ENCODE measurements around the gene VSTM4. TPM values are rescaled to one million over a fixed set of nuclear protein-coding genes. Genes with fewer than 3 reads are reported as not detected.

The VSTM4 gene
- total and polyA plus RNA-seq, 3 experiments from 2014 or later = 0.07 to 0.09 TPM; not detected in 1

- DNase-seq = no peak
- no peak overlapping the region for H3K4me3 ChIP-seq (ENCODE audit: low read length)
- H3K9me3 Mint-ChIP-seq = no peaks in the 10 kb centered on the region
- no peak overlapping the region for H3K27ac Mint-ChIP-seq
- no peaks in the 10 kb centered on the region for H3K4me1 Mint-ChIP-seq
- no peaks in the 10 kb centered on the region for H3K36me3 ChIP-seq (ENCODE audit: insufficient read depth, low read length)
- H3K36me3 Mint-ChIP-seq = no peaks in the 10 kb centered on the region
- CTCF ChIA-PET = no interaction called here
- no peaks in the 10 kb centered on the region for H3K27me3 ChIP-seq (ENCODE audit: insufficient read depth, low read length, poor library complexity, severe bottlenecking)
- H3K27me3 Mint-ChIP-seq = peaks cover 2 to 3% of the 10 kb centered on the region in 2 donors
- H3K4me1 ChIP-seq (ENCODE audit: insufficient read depth, low read length) = no peaks in the 10 kb centered on the region
- H3K4me3 Mint-ChIP-seq = no peak overlapping the region
- POLR2A ChIA-PET = no interaction called here
- H3K9me3 ChIP-seq (ENCODE audit: low read length) = no peaks in the 10 kb centered on the region
- H3K27ac ChIP-seq (ENCODE audit: low read depth, low read length) = no peak overlapping the region
These were observed 107.2 kb downstream of the VSTM4 start for GRCh38 chr10:49008091-49008490.

- no peak overlapping the region for H3K4me3 Mint-ChIP-seq
- POLR2A ChIA-PET = no interaction called here
- no peaks in the 10 kb centered on the region for H3K4me1 Mint-ChIP-seq
These were observed 108.2 kb downstream of the VSTM4 start for GRCh38 chr10:49007129-49007528.

GRCh38 chr10:49005270-49005669, 110.1 kb downstream of the VSTM4 start:
- Mint-ChIP-seq H3K4me3 (no peak overlapping the region), H3K27ac (no peak overlapping the region), H3K36me3 (no peaks in the 10 kb centered on the region), H3K9me3 (peaks cover 0 to 4% (median 0%) of the 10 kb centered on the region in 5 donors), H3K27me3 (peaks cover 2 to 4% of the 10 kb centered on the region in 2 donors), H3K4me1 (no peaks in the 10 kb centered on the region)
- POLR2A ChIA-PET = no interaction called here
- DNase-seq = no peak
- Histone ChIP-seq H3K27ac (ENCODE audit: low read depth, low read length) (no peak overlapping the region), H3K36me3 (ENCODE audit: insufficient read depth, low read length) (no peaks in the 10 kb centered on the region), H3K9me3 (ENCODE audit: low read length) (no peaks in the 10 kb centered on the region), H3K27me3 (ENCODE audit: insufficient read depth, low read length, poor library complexity, severe bottlenecking) (no peaks in the 10 kb centered on the region), H3K4me3 (ENCODE audit: low read length) (no peak overlapping the region), H3K4me1 (ENCODE audit: insufficient read depth, low read length) (no peaks in the 10 kb centered on the region)
- CTCF ChIA-PET = no interaction called here

More at GRCh38 chr10:49007129-49007528, 108.2 kb downstream of the VSTM4 start:
- Histone ChIP-seq H3K27me3 (ENCODE audit: insufficient read depth, low read length, poor library complexity, severe bottlenecking) (no peaks in the 10 kb centered on the region), H3K4me1 (ENCODE audit: insufficient read depth, low read length) (no peaks in the 10 kb centered on the region), H3K27ac (ENCODE audit: low read depth, low read length) (no peak overlapping the region), H3K9me3 (ENCODE audit: low read length) (no peaks in the 10 kb centered on the region), H3K4me3 (ENCODE audit: low read length) (no peak overlapping the region), H3K36me3 (ENCODE audit: insufficient read depth, low read length) (no peaks in the 10 kb centered on the region)
- no peak overlapping the region for H3K27ac Mint-ChIP-seq
- DNase-seq = no peak
- no peaks in the 10 kb centered on the region for H3K9me3 Mint-ChIP-seq
- peaks cover 0 to 3% of the 10 kb centered on the region in 2 donors for H3K27me3 Mint-ChIP-seq
- H3K36me3 Mint-ChIP-seq = no peaks in the 10 kb centered on the region
- CTCF ChIA-PET = no interaction called here

- ChIA-PET POLR2A (no interaction called here), CTCF (no interaction called here)
- H3K27me3 Mint-ChIP-seq = peaks cover 4 to 6% of the 10 kb centered on the region in 2 donors
- Histone ChIP-seq H3K36me3 (ENCODE audit: insufficient read depth, low read length) (no peaks in the 10 kb centered on the region), H3K9me3 (ENCODE audit: low read length) (no peaks in the 10 kb centered on the region), H3K27me3 (ENCODE audit: insufficient read depth, low read length, poor library complexity, severe bottlenecking) (no peaks in the 10 kb centered on the region), H3K27ac (ENCODE audit: low read depth, low read length) (no peak overlapping the region), H3K4me3 (ENCODE audit: low read length) (no peak overlapping the region), H3K4me1 (ENCODE audit: insufficient read depth, low read length) (no peaks in the 10 kb centered on the region)
- H3K9me3 Mint-ChIP-seq = peaks cover 0 to 4% (median 0%) of the 10 kb centered on the region in 5 donors
- no peak overlapping the region for H3K4me3 Mint-ChIP-seq
- no peaks in the 10 kb centered on the region for H3K36me3 Mint-ChIP-seq
- no peak overlapping the region for H3K27ac Mint-ChIP-seq
- H3K4me1 Mint-ChIP-seq = no peaks in the 10 kb centered on the region
- no peak for DNase-seq
These were observed 113.3 kb downstream of the VSTM4 start for GRCh38 chr10:49001870-49002672.

- Mint-ChIP-seq H3K27me3 (peaks cover 4 to 6% of the 10 kb centered on the region in 2 donors), H3K4me1 (no peaks in the 10 kb centered on the region), H3K9me3 (peaks cover 0 to 4% (median 0%) of the 10 kb centered on the region in 5 donors), H3K27ac (peak overlapping the region in 1 of 8 donors; percentile 72), H3K4me3 (peak overlapping the region in 1 of 7 donors; percentile 74), H3K36me3 (no peaks in the 10 kb centered on the region)
- no peaks in the 10 kb centered on the region for H3K27me3 ChIP-seq (ENCODE audit: insufficient read depth, low read length, poor library complexity, severe bottlenecking)
- DNase-seq = no peak
- H3K36me3 ChIP-seq (ENCODE audit: insufficient read depth, low read length) = no peaks in the 10 kb centered on the region
- CTCF ChIA-PET = no interaction called here
- H3K4me1 ChIP-seq (ENCODE audit: insufficient read depth, low read length) = no peaks in the 10 kb centered on the region
- H3K9me3 ChIP-seq (ENCODE audit: low read length) = no peaks in the 10 kb centered on the region
- H3K27ac ChIP-seq (ENCODE audit: low read depth, low read length) = no peak overlapping the region
- POLR2A ChIA-PET = no interaction called here
- no peak overlapping the region for H3K4me3 ChIP-seq (ENCODE audit: low read length)
These were observed 113.9 kb downstream of the VSTM4 start for GRCh38 chr10:49001402-49001801.

- H3K9me3 ChIP-seq (ENCODE audit: low read length) = no peaks in the 10 kb centered on the region
- H3K36me3 ChIP-seq (ENCODE audit: insufficient read depth, low read length) = no peaks in the 10 kb centered on the region
- DNase-seq = no peak
- Mint-ChIP-seq H3K27me3 (peaks cover 4 to 6% of the 10 kb centered on the region in 2 donors), H3K36me3 (no peaks in the 10 kb centered on the region), H3K27ac (peak overlapping the region in 1 of 8 donors; percentile 72), H3K4me3 (peak overlapping the region in 1 of 7 donors; percentile 74), H3K4me1 (no peaks in the 10 kb centered on the region), H3K9me3 (peaks cover 0 to 4% (median 0%) of the 10 kb centered on the region in 5 donors)
- ChIA-PET CTCF (no interaction called here), POLR2A (no interaction called here)
- no peaks in the 10 kb centered on the region for H3K4me1 ChIP-seq (ENCODE audit: insufficient read depth, low read length)
- H3K27me3 ChIP-seq (ENCODE audit: insufficient read depth, low read length, poor library complexity, severe bottlenecking) = no peaks in the 10 kb centered on the region
- H3K4me3 ChIP-seq (ENCODE audit: low read length) = no peak overlapping the region
- no peak overlapping the region for H3K27ac ChIP-seq (ENCODE audit: low read depth, low read length)
These were observed 114.6 kb downstream of the VSTM4 start for GRCh38 chr10:49000437-49001398.

GRCh38 chr10:48999346-48999745, 116.0 kb downstream of the VSTM4 start:
- no peaks in the 10 kb centered on the region for H3K4me1 Mint-ChIP-seq
- no peak overlapping the region for H3K4me3 Mint-ChIP-seq
- no peaks in the 10 kb centered on the region for H3K36me3 Mint-ChIP-seq
- Histone ChIP-seq H3K9me3 (ENCODE audit: low read length) (no peaks in the 10 kb centered on the region), H3K27ac (ENCODE audit: low read depth, low read length) (no peak overlapping the region), H3K27me3 (ENCODE audit: insufficient read depth, low read length, poor library complexity, severe bottlenecking) (no peaks in the 10 kb centered on the region), H3K36me3 (ENCODE audit: insufficient read depth, low read length) (no peaks in the 10 kb centered on the region), H3K4me1 (ENCODE audit: insufficient read depth, low read length) (no peaks in the 10 kb centered on the region), H3K4me3 (ENCODE audit: low read length) (no peak overlapping the region)
- H3K9me3 Mint-ChIP-seq = peaks cover 0 to 4% (median 0%) of the 10 kb centered on the region in 5 donors
- ChIA-PET POLR2A (no interaction called here), CTCF (no interaction called here)
- no peak overlapping the region for H3K27ac Mint-ChIP-seq
- peaks cover 4 to 6% of the 10 kb centered on the region in 2 donors for H3K27me3 Mint-ChIP-seq
- no peak for DNase-seq

- no peaks in the 10 kb centered on the region for H3K27me3 ChIP-seq (ENCODE audit: insufficient read depth, low read length, poor library complexity, severe bottlenecking)
- Mint-ChIP-seq H3K4me1 (no peaks in the 10 kb centered on the region), H3K36me3 (no peaks in the 10 kb centered on the region), H3K4me3 (no peak overlapping the region), H3K27ac (no peak overlapping the region), H3K27me3 (peaks cover 5 to 7% of the 10 kb centered on the region in 2 donors), H3K9me3 (peaks cover 0 to 2% (median 0%) of the 10 kb centered on the region in 5 donors)
- H3K36me3 ChIP-seq (ENCODE audit: insufficient read depth, low read length) = no peaks in the 10 kb centered on the region
- DNase-seq = no peak
- H3K9me3 ChIP-seq (ENCODE audit: low read length) = no peaks in the 10 kb centered on the region
- H3K4me1 ChIP-seq (ENCODE audit: insufficient read depth, low read length) = no peaks in the 10 kb centered on the region
- no peak overlapping the region for H3K4me3 ChIP-seq (ENCODE audit: low read length)
- ChIA-PET CTCF (no interaction called here), POLR2A (no interaction called here)
- H3K27ac ChIP-seq (ENCODE audit: low read depth, low read length) = no peak overlapping the region
These were observed 119.0 kb downstream of the VSTM4 start for GRCh38 chr10:48996329-48996728.

Data from CD8-positive, alpha-beta memory T cell (primary cell).